C4-2B (cell line): ENCODE results near the gene SIMC1.
"Not testable (repeated sequence)": the region's sequence is repeated elsewhere in the genome, so short reads cannot be mapped to it uniquely, and the experiment has no call there.

ENCODE experiments used
- ZFX ChIP-seq: fragments of 450-650 bp; IDR thresholded peaks from 2 replicates; pipeline ENCODE4 v1.6.1; 2017
- TF ChIP-seq, protein P1 (sequence below): fragments of 450-650 bp; conservative IDR thresholded peaks from 2 replicates; pipeline ENCODE4 v1.5.1; 2017; ENCODE audit warnings: mild to moderate bottlenecking

- TF ChIP-seq ZFX: not testable (repeated sequence)
- TF ChIP-seq, protein P1, sequence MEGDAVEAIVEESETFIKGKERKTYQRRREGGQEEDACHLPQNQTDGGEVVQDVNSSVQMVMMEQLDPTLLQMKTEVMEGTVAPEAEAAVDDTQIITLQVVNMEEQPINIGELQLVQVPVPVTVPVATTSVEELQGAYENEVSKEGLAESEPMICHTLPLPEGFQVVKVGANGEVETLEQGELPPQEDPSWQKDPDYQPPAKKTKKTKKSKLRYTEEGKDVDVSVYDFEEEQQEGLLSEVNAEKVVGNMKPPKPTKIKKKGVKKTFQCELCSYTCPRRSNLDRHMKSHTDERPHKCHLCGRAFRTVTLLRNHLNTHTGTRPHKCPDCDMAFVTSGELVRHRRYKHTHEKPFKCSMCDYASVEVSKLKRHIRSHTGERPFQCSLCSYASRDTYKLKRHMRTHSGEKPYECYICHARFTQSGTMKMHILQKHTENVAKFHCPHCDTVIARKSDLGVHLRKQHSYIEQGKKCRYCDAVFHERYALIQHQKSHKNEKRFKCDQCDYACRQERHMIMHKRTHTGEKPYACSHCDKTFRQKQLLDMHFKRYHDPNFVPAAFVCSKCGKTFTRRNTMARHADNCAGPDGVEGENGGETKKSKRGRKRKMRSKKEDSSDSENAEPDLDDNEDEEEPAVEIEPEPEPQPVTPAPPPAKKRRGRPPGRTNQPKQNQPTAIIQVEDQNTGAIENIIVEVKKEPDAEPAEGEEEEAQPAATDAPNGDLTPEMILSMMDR: not testable (repeated sequence)
Observed at GRCh38 chr5:176239304-176239703, 1.1 kb downstream of the SIMC1 start.
